NCI-H1930 (cell line): ENCODE data around the gene ZPBP.
"Not testable (repeated sequence)": the region's sequence is repeated elsewhere in the genome, so short reads cannot be mapped to it uniquely, and the experiment has no call there.

ENCODE experiments used
- DNase-seq, 2 experiments: peaks; one replicate each; lab custom pipeline; 2025; lab: John Stamatoyannopoulos, UW

Gene ZPBP

GRCh38 chr7:50041165-50041564, 51.9 kb downstream of the ZPBP start:
- not testable (repeated sequence) for DNase-seq

GRCh38 chr7:50037086-50037485, 56.0 kb downstream of the ZPBP start:
- DNase-seq, result no peak

- DNase-seq, result no peak
Measured at GRCh38 chr7:50022991-50023390, 70.1 kb downstream of the ZPBP start.

- DNase-seq, result no peak
Measured at GRCh38 chr7:50022451-50022850, 70.6 kb downstream of the ZPBP start.

- no peak for DNase-seq
Measured at GRCh38 chr7:49995681-49996080, 97.4 kb downstream of the ZPBP start.

GRCh38 chr7:49986191-49986590, 106.9 kb downstream of the ZPBP start:
- no peak for DNase-seq

- peak; percentile 23 to 39 for DNase-seq
Measured at GRCh38 chr7:49980465-49980864, 112.6 kb downstream of the ZPBP start.

- no peak for DNase-seq
Measured at GRCh38 chr7:49976238-49976637, 116.8 kb downstream of the ZPBP start.

GRCh38 chr7:49974035-49974434, 119.0 kb downstream of the ZPBP start:
- no peak for DNase-seq

GRCh38 chr7:49937608-49938007, 155.4 kb downstream of the ZPBP start:
- no peak for DNase-seq

GRCh38 chr7:49931627-49932026, 161.4 kb downstream of the ZPBP start:
- DNase-seq, result no peak

GRCh38 chr7:49928787-49929186, 164.3 kb downstream of the ZPBP start:
- DNase-seq, result no peak

GRCh38 chr7:49927631-49928030, 165.4 kb downstream of the ZPBP start:
- DNase-seq, result no peak

- DNase-seq, result no peak
Measured at GRCh38 chr7:49926720-49927119, 166.3 kb downstream of the ZPBP start.

- DNase-seq, result no peak
Measured at GRCh38 chr7:49911909-49912308, 181.1 kb downstream of the ZPBP start.

GRCh38 chr7:49894543-49894942, 198.5 kb downstream of the ZPBP start:
- DNase-seq, result no peak

- no peak for DNase-seq
Measured at GRCh38 chr7:49893131-49893530, 199.9 kb downstream of the ZPBP start.

GRCh38 chr7:49892481-49892880, 200.6 kb downstream of the ZPBP start:
- DNase-seq, result no peak
